K562 (cell line): Measurements from ENCODE around the gene UCP3. TPM values are rescaled to one million over a fixed set of nuclear protein-coding genes. Genes with fewer than 3 reads are reported as not detected.

ENCODE experiments used
- CREB3 ChIP-seq: fragments of 450-650 bp; conservative IDR thresholded peaks from 2 replicates; pipeline ENCODE4 v1.6.1; 2016; ENCODE audit warnings: missing genetic modification characterization, low read depth, mild to moderate bottlenecking, missing compliant biosample characterization, moderate library complexity
- DIDO1 ChIP-seq: fragments of 450-650 bp; IDR thresholded peaks from 2 replicates; pipeline ENCODE4 v1.6.1; 2016; ENCODE audit warnings: low read depth, missing biosample characterization, missing genetic modification characterization
- ETV6 ChIP-seq, 3 experiments: fragments of 150-350 bp in 1 of 3; sonication (generic) in 1 of 3; formaldehyde crosslinking in 1 of 3; IDR thresholded peaks; 2 replicates each; pipeline versions ENCODE4 v1.6.1 to v1.8.0; 2014 to 2022; ENCODE audit warnings: borderline replicate concordance in 2 of 3, low read depth in 2 of 3, antibody characterized with exemption in 1 of 3, low read length in 1 of 3, mild to moderate bottlenecking in 1 of 3, missing genetic modification reagents in 1 of 3
- GTF2E2 ChIP-seq: fragments of 200-800 bp; sonication (Bioruptor generic); IDR thresholded peaks from 2 replicates; pipeline ENCODE4 v1.6.1; 2016; ENCODE audit warnings: missing genetic modification characterization, missing compliant biosample characterization
- L3MBTL2 ChIP-seq: fragments of 450-650 bp; IDR thresholded peaks from 2 replicates; pipeline ENCODE4 v1.6.1; 2016; ENCODE audit warnings: mild to moderate bottlenecking, moderate library complexity
- MLX ChIP-seq, 2 experiments: fragments of 450-650 bp in 1 of 2; sonication (generic) in 1 of 2; formaldehyde crosslinking; conservative IDR thresholded peaks; 2 replicates each; pipeline versions ENCODE4 v1.4.0 to v1.8.1; 2020 to 2022; ENCODE audit warnings: mild to moderate bottlenecking in 1 of 2, missing genetic modification reagents in 1 of 2
- MNT ChIP-seq, 2 experiments: fragments of 450-650 bp; conservative IDR thresholded peaks; 2 replicates each; pipeline ENCODE4 v1.6.1; 2017; ENCODE audit warnings: mild to moderate bottlenecking in 2 of 2, moderate library complexity in 2 of 2
- NR2C1 ChIP-seq, 2 experiments: fragments of 450-650 bp; IDR thresholded peaks; 2 replicates each; pipeline ENCODE4 v1.6.1; 2017; ENCODE audit warnings: mild to moderate bottlenecking in 2 of 2, antibody characterized with exemption in 1 of 2, inconsistent platforms in 1 of 2, missing compliant biosample characterization in 1 of 2, missing genetic modification characterization in 1 of 2
- NR4A1 ChIP-seq, 2 experiments: fragments of 250-450 bp in 1 of 2; fragments of 450-650 bp in 1 of 2; sonication (Bioruptor Pico) in 1 of 2; IDR thresholded peaks; 2 replicates each; pipeline versions ENCODE4 v1.4.0 to v1.6.1; 2016 to 2020; ENCODE audit warnings: mild to moderate bottlenecking in 2 of 2, missing compliant biosample characterization in 1 of 2, missing genetic modification characterization in 1 of 2, moderate library complexity in 1 of 2
- PHF8 ChIP-seq: fragments of 200-600 bp; sonication (generic); IDR thresholded peaks from 2 replicates; pipeline ENCODE4 v1.6.1; 2012; ENCODE audit warnings: mixed run types, mild to moderate bottlenecking, inconsistent platforms, low read length, moderate library complexity, borderline replicate concordance
- POLR2AphosphoS5 ChIP-seq: IDR thresholded peaks from 2 replicates; pipeline ENCODE4 v1.6.1; 2011; ENCODE audit warnings: mild to moderate bottlenecking, low read depth, low read length, moderate library complexity; ENCODE audit not compliant: control insufficient read depth, insufficient read depth
- RBM39 ChIP-seq: fragments of 200-400 bp; formaldehyde crosslinking; optimal IDR thresholded peaks from 2 replicates; pipeline ENCODE3; 2018; ENCODE audit warnings: low read depth, low read length
- SMAD4 ChIP-seq: fragments of 250-450 bp; sonication (Bioruptor Pico); conservative IDR thresholded peaks from 2 replicates; pipeline ENCODE4 v1.8.0; 2021; ENCODE audit warnings: inconsistent platforms, mild to moderate bottlenecking, moderate library complexity
- SMARCA5 ChIP-seq: fragments of 450-650 bp; IDR thresholded peaks from 2 replicates; pipeline ENCODE4 v1.6.1; 2016
- SPI1 ChIP-seq: IDR thresholded peaks from 2 replicates; pipeline ENCODE4 v1.6.1; 2011; ENCODE audit warnings: low read depth, low read length, control low read depth, borderline replicate concordance
- TCF15 ChIP-seq: fragments of 250-450 bp; sonication (Bioruptor Pico); IDR thresholded peaks from 2 replicates; pipeline ENCODE4 v1.8.0; 2022; ENCODE audit warnings: moderate library complexity, mild to moderate bottlenecking, inconsistent platforms
- ZBTB43 ChIP-seq: sonication (generic); formaldehyde crosslinking; IDR thresholded peaks from 2 replicates; pipeline ENCODE4 v1.8.0; 2023; ENCODE audit warnings: mild to moderate bottlenecking, missing genetic modification reagents
- ZEB2 ChIP-seq: fragments of 450-650 bp; IDR thresholded peaks from 2 replicates; pipeline ENCODE4 v1.6.1; 2016
- ZFP1 ChIP-seq: fragments of 450-650 bp; formaldehyde crosslinking; IDR thresholded peaks from 2 replicates; pipeline ENCODE4 v1.4.0; 2020; ENCODE audit warnings: mild to moderate bottlenecking, mixed read lengths
- ZFPM2 ChIP-seq: fragments of 250-450 bp; sonication (Bioruptor Pico); IDR thresholded peaks from 2 replicates; pipeline ENCODE4 v1.5.1; 2022; ENCODE audit warnings: mild to moderate bottlenecking
- ZFX ChIP-seq: sonication (generic); formaldehyde crosslinking; IDR thresholded peaks from 2 replicates; pipeline ENCODE4 v1.8.0; 2022; ENCODE audit warnings: mild to moderate bottlenecking, missing genetic modification reagents, moderate library complexity
- polyA plus RNA-seq, 8 experiments: library from polyadenylated mRNA; depleted of rRNA in 4 of 8; stranded (reverse) in 5 of 8; unstranded in 3 of 8; fragments of >200 nt; fragmentation: Nextera tagmentation in 2 of 8; fragmentation: Illumina TruSeq in 1 of 8; extraction: Ambion mirVana in 2 of 8; extraction: Trizol in 1 of 8; gene quantifications; 2 replicates each; pipeline versions ENCODE4 v1.2.1 to v1.2.3, GENCODE V29; 2011 to 2014; ENCODE audit warnings: inconsistent platforms in 1 of 8, missing spikeins in 1 of 8
- total RNA-seq, 7 experiments: library from RNA; depleted of rRNA in 6 of 7; stranded (reverse); fragments of >200 nt in 6 of 7; fragmentation: Illumina TruSeq in 2 of 7; extraction: Trizol in 2 of 7; gene quantifications; 2 replicates each; pipeline versions ENCODE4 v1.2.1 to v1.2.3, GENCODE V29; 2011 to 2021; ENCODE audit warnings: low replicate concordance in 1 of 7

The UCP3 gene
- total and polyA plus RNA-seq, 9 of the 15 experiments (the other 6 are each of a cell fraction or from before 2014, with no cell fraction given), result 0.05 to 0.65 (median 0.25) TPM; not detected in 2

- TF ChIP-seq ZBTB43 (CRISPR knock-in tag) (no peak), NR2C1 (IDR thresholded peaks at IDR 0.05) (no peak), NR2C1 (tag; IDR thresholded peaks at IDR 0.05) (no peak; the same call in 1 of the 2 replicates), L3MBTL2 (peak; percentile 85; the same call in 1 of the 2 replicates), NR4A1 (CRISPR knock-in tag; IDR thresholded peaks at IDR 0.05) (no peak), NR4A1 (tag; IDR thresholded peaks at IDR 0.05) (no peak), ZFX (CRISPR knock-in tag) (peak; percentile 65; the same call in 1 of the 2 replicates), SMARCA5 (no peak), SMAD4 (CRISPR knock-in tag) (0 out of 2 replicates have a peak, but pooled peaks have one; percentile 78), RBM39 (peak; percentile 36), DIDO1 (tag) (0 out of 2 replicates have a peak, but pooled peaks have one; percentile 6), PHF8 (no peak), TCF15 (CRISPR knock-in tag) (no peak), ZFPM2 (CRISPR knock-in tag) (peak; percentile 88; the same call in 1 of the 2 replicates), MNT (conservative IDR thresholded peaks at IDR 0.05) (peak; percentile 60 to 68; a peak in 2 of 4 replicates), CREB3 (tag) (peak; percentile 81), ETV6 (IDR thresholded peaks at IDR 0.05; ENCODE audit: borderline replicate concordance in 1 of 2, low read depth in 2 of 2, low read length in 1 of 2) (0 out of 4 replicates have a peak, but pooled peaks of 1 of the 2 experiments have one; percentile 20), ETV6 (CRISPR knock-in tag; IDR thresholded peaks at IDR 0.05; ENCODE audit: borderline replicate concordance) (no peak), MLX (CRISPR knock-in tag; conservative IDR thresholded peaks at IDR 0.05) (0 out of 4 replicates have a peak, but pooled peaks of 1 of the 2 experiments have one; percentile 75), ZFP1 (CRISPR knock-in tag) (no peak), GTF2E2 (tag) (peak; percentile 76), ZEB2 (no peak), POLR2AphosphoS5 (no peak), SPI1 (peak; percentile 98)
These were observed 24.9 kb downstream of the UCP3 start (continued) for GRCh38 chr11:73983741-73984538.
